ENCODE results near the gene MYL7.
"Not testable (repeated sequence)": the region's sequence is repeated elsewhere in the genome, so short reads cannot be mapped to it uniquely, and the experiment has no call there.

MYL7 gene

GRCh38 chr7:44131173-44132029, 9.7 kb downstream of the MYL7 start:
- no peak for DNase-seq (ENCODE audit: low read depth, low spot score)

- no peak for DNase-seq (ENCODE audit: low read depth, low spot score)
Observed at GRCh38 chr7:44128721-44129582, 12.2 kb downstream of the MYL7 start.

- no peak for DNase-seq (ENCODE audit: low read depth, low spot score)
Observed at GRCh38 chr7:44127161-44127560, 14.0 kb downstream of the MYL7 start.

GRCh38 chr7:44126574-44126973, 14.6 kb downstream of the MYL7 start:
- DNase-seq (ENCODE audit: low read depth, low spot score), result not testable (repeated sequence)

GRCh38 chr7:44124822-44125202, 16.3 kb downstream of the MYL7 start:
- no peak for DNase-seq (ENCODE audit: low read depth, low spot score)

GRCh38 chr7:44123190-44124003, 17.7 kb downstream of the MYL7 start, which contains the start of gene POLD2:
Gene POLD2, minus strand, starts transcription at chr7:44123548. Its CDS starts 1,495 bp downstream, at chr7:44122053.
- DNase-seq (ENCODE audit: low read depth, low spot score), result peak; percentile 99

- DNase-seq (ENCODE audit: low read depth, low spot score), result no peak
Observed at GRCh38 chr7:44122529-44122928, 18.6 kb downstream of the MYL7 start.

- DNase-seq (ENCODE audit: low read depth, low spot score), result no peak
Observed at GRCh38 chr7:44121761-44122420, 19.2 kb downstream of the MYL7 start.

GRCh38 chr7:44120395-44120794, 20.7 kb downstream of the MYL7 start:
- no peak for DNase-seq (ENCODE audit: low read depth, low spot score)

GRCh38 chr7:44119829-44120380, 21.2 kb downstream of the MYL7 start:
- DNase-seq (ENCODE audit: low read depth, low spot score), result no peak

- DNase-seq (ENCODE audit: low read depth, low spot score), result no peak
Observed at GRCh38 chr7:44117801-44118429, 23.2 kb downstream of the MYL7 start.

GRCh38 chr7:44116789-44117666, 24.1 kb downstream of the MYL7 start:
- DNase-seq (ENCODE audit: low read depth, low spot score), result no peak

- DNase-seq (ENCODE audit: low read depth, low spot score), result no peak
Observed at GRCh38 chr7:44116087-44116788, 24.9 kb downstream of the MYL7 start.

GRCh38 chr7:44114586-44115310, 26.4 kb downstream of the MYL7 start:
- DNase-seq (ENCODE audit: low read depth, low spot score), result no peak

GRCh38 chr7:44113764-44114354, 27.3 kb downstream of the MYL7 start:
- no peak for DNase-seq (ENCODE audit: low read depth, low spot score)

- DNase-seq (ENCODE audit: low read depth, low spot score), result no peak
Observed at GRCh38 chr7:44112997-44113763, 28.0 kb downstream of the MYL7 start.

All from astrocyte of the hippocampus (primary cell).